ENCODE results near the gene SPATA2L. TPM values are rescaled to one million over a fixed set of nuclear protein-coding genes. Genes with fewer than 3 reads are reported as not detected.

SPATA2L gene
- total and polyA plus RNA-seq, 2 of the 13 experiments (the other 11 are each of a cell fraction or from before 2014, with no cell fraction given): 9.1 to 20.7 TPM

DNA sequence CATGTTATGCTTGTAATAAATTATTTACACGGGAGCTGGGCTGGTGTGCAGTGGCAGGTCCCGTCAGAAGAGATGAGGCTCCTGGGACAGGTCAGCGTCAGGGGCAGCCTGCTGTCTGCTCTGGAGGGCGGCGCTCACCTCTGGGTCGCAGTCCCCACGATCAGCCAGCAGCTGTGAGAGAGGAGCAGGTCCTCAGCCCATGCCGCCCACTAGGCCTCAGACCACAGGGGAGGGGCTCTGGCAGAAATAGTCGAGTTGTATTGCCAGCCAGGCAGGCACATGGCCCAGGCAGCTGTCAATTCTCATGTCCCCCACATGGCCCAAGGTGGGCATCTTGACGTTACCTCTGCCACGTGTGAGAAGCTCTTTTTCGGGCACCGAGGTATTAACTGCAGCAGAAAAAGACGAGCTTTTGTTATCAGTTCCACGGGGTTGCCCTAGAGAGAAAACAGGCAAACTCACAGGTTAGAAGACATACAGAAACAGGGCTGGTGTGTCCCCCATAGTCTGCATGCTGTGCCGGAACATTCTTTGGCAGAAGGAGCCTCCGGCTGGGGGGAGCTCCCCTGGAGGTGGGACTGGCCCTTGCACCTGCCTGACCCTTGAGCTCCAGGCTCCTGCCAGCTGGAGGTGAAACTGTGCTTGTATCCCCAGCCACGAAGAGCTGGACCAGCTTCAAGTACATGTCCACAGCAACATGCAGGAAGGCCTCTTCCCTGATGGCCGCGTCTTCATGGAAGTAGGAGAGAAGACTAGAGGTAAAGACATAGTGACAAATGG is 37.2 kb upstream of the SPATA2L start (continued):
- no peak for TF ChIP-seq SOX6 (IDR thresholded peaks at IDR 0.05)
- no peak for TF ChIP-seq SOX6 (CRISPR knock-in tag; IDR thresholded peaks at IDR 0.05)
- TF ChIP-seq TARDBP (CRISPR knock-in tag; IDR thresholded peaks at IDR 0.05): no peak
- TF ChIP-seq, protein P1, sequence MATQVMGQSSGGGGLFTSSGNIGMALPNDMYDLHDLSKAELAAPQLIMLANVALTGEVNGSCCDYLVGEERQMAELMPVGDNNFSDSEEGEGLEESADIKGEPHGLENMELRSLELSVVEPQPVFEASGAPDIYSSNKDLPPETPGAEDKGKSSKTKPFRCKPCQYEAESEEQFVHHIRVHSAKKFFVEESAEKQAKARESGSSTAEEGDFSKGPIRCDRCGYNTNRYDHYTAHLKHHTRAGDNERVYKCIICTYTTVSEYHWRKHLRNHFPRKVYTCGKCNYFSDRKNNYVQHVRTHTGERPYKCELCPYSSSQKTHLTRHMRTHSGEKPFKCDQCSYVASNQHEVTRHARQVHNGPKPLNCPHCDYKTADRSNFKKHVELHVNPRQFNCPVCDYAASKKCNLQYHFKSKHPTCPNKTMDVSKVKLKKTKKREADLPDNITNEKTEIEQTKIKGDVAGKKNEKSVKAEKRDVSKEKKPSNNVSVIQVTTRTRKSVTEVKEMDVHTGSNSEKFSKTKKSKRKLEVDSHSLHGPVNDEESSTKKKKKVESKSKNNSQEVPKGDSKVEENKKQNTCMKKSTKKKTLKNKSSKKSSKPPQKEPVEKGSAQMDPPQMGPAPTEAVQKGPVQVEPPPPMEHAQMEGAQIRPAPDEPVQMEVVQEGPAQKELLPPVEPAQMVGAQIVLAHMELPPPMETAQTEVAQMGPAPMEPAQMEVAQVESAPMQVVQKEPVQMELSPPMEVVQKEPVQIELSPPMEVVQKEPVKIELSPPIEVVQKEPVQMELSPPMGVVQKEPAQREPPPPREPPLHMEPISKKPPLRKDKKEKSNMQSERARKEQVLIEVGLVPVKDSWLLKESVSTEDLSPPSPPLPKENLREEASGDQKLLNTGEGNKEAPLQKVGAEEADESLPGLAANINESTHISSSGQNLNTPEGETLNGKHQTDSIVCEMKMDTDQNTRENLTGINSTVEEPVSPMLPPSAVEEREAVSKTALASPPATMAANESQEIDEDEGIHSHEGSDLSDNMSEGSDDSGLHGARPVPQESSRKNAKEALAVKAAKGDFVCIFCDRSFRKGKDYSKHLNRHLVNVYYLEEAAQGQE (IDR thresholded peaks at IDR 0.05; ENCODE audit: borderline replicate concordance in 1 of 2, low read depth in 1 of 2, low read length in 2 of 2): no peak
- TF ChIP-seq KDM5B (CRISPR knock-in tag; IDR thresholded peaks at IDR 0.05; ENCODE audit: borderline replicate concordance): 0 out of 2 replicates have a peak, but pooled peaks have one; percentile 33

DNA sequence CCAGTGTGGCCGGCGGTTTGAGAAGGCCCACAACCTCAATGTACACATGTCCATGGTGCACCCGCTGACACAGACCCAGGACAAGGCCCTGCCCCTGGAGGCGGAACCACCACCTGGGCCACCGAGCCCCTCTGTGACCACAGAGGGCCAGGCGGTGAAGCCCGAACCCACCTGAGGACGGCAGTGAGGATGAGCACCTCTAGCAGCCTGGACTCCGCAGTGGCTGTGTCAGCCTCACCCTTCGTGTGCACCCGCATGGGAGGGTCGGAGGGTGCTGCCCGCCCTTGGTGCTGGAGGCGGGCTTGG is 36.5 kb upstream of the SPATA2L start:
- Histone ChIP-seq H3K36me3 (replicated peaks in 1 of 2; ENCODE audit: control insufficient read depth in 1 of 2, insufficient read depth in 2 of 2, low read length in 2 of 2) (peaks cover 45 to 90% of the 10 kb centered on the region in 2 experiments), H3K79me2 (ENCODE audit: insufficient read depth, low read length) (no peaks in the 10 kb centered on the region)
- peak; percentile 23 for ATAC-seq
- TF ChIP-seq, protein P2, sequence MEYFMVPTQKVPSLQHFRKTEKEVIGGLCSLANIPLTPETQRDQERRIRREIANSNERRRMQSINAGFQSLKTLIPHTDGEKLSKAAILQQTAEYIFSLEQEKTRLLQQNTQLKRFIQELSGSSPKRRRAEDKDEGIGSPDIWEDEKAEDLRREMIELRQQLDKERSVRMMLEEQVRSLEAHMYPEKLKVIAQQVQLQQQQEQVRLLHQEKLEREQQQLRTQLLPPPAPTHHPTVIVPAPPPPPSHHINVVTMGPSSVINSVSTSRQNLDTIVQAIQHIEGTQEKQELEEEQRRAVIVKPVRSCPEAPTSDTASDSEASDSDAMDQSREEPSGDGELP (IDR thresholded peaks at IDR 0.05; ENCODE audit: borderline replicate concordance, low read depth): no peak
- no peak for TF ChIP-seq ZNF572 (CRISPR knock-in tag; IDR thresholded peaks at IDR 0.05)
- TF ChIP-seq ZNF772 (CRISPR knock-in tag; IDR thresholded peaks at IDR 0.05): no peak
- TF ChIP-seq, protein P3, sequence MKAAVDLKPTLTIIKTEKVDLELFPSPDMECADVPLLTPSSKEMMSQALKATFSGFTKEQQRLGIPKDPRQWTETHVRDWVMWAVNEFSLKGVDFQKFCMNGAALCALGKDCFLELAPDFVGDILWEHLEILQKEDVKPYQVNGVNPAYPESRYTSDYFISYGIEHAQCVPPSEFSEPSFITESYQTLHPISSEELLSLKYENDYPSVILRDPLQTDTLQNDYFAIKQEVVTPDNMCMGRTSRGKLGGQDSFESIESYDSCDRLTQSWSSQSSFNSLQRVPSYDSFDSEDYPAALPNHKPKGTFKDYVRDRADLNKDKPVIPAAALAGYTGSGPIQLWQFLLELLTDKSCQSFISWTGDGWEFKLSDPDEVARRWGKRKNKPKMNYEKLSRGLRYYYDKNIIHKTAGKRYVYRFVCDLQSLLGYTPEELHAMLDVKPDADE (CRISPR knock-in tag; IDR thresholded peaks at IDR 0.05): no peak
- TF ChIP-seq RXRB (CRISPR knock-in tag; IDR thresholded peaks at IDR 0.05; ENCODE audit: borderline replicate concordance): no peak
- no peak for TF ChIP-seq KLF11 (CRISPR knock-in tag; IDR thresholded peaks at IDR 0.05)
- no peak for TF ChIP-seq IRX3 (CRISPR knock-in tag; IDR thresholded peaks at IDR 0.05; ENCODE audit: borderline replicate concordance, low read depth)
- no peak for TF ChIP-seq PAF1 (CRISPR knock-in tag; IDR thresholded peaks at IDR 0.05)
- TF ChIP-seq ZBTB42 (CRISPR knock-in tag; IDR thresholded peaks at IDR 0.05): no peak
- no peak for TF ChIP-seq ATF1 (CRISPR knock-in tag; IDR thresholded peaks at IDR 0.05)
- no peak for TF ChIP-seq ZNF24 (IDR thresholded peaks at IDR 0.05)
- TF ChIP-seq NFKBIZ (CRISPR knock-in tag; IDR thresholded peaks at IDR 0.05): no peak
- TF ChIP-seq SKI (IDR thresholded peaks at IDR 0.05; ENCODE audit: partially characterized antibody): no peak
- no peak for TF ChIP-seq SP5 (CRISPR knock-in tag; IDR thresholded peaks at IDR 0.05; ENCODE audit: borderline replicate concordance, low read depth)
- TF ChIP-seq HNRNPUL1 (IDR thresholded peaks at IDR 0.05; ENCODE audit: low read depth, low read length): no peak

More for the DNA sequence above, 36.5 kb upstream of the SPATA2L start:
- intact Hi-C loops (cut with micrococcal nuclease; ENCODE audit: unreplicated experiment) (no loop called here), in situ Hi-C loops (cut with HindIII; ENCODE audit: extremely low pct_ligation_motif_present, low pct_unique_long_range_greater_than_20kb) (no loop called here)
- DNase-seq (ENCODE audit: low spot score): no peak
- no peaks in the 10 kb centered on the region for H3K9me3 ChIP-seq (ENCODE audit: low read length)
- no peak overlapping the region for H3K4me2 ChIP-seq (ENCODE audit: low read depth, low read length)
- 95% methylated on average over 9 of the region's 14 CpGs for WGBS (ENCODE audit: low lambda C conversion rate)
- no peaks in the 10 kb centered on the region for H4K20me1 ChIP-seq (ENCODE audit: insufficient read depth, low read length)
- H2AFZ ChIP-seq (ENCODE audit: low read length): no peak overlapping the region
- CTCF ChIA-PET (ENCODE audit: low intra/inter-chr PET ratio, low total read pairs): no interaction called here
- BruUV-seq (replicated peaks): no TSS peak
- no peaks in the 10 kb centered on the region for H3K27me3 ChIP-seq (ENCODE audit: control insufficient read depth in 1 of 2, insufficient read depth in 2 of 2, low read length in 2 of 2)
- H3K4me3 ChIP-seq (replicated peaks in 1 of 3; ENCODE audit: insufficient read depth in 1 of 3, low read depth in 2 of 3, low read length in 3 of 3): no peak overlapping the region
- POLR2A ChIA-PET: interaction anchor here (2.0 kb wide), 1 partner anchor 32 kb away, joined by 4 read pairs; no protein-coding TSS in a partner anchor
- FAIRE-seq: no peak
- H3K9ac ChIP-seq (ENCODE audit: insufficient read depth, low read depth, low read length): no peak overlapping the region
- H3K4me1 ChIP-seq (ENCODE audit: insufficient read depth, low read length): no peaks in the 10 kb centered on the region
- H3K27ac ChIP-seq (ENCODE audit: extremely low read length, insufficient read depth, low read length): no peak overlapping the region
